Neural cell (in vitro differentiated cells): Measurements from ENCODE around the gene XRN1. TPM values are rescaled to one million over a fixed set of nuclear protein-coding genes. Genes with fewer than 3 reads are reported as not detected.

Source experiments
- H2AFZ ChIP-seq: fragments of 200-600, 300-800 bp; sonication (generic), shearing (Covaris generic); 2 replicates; pipeline ENCODE4 v1.6.0; 2014; ENCODE audit warnings: low read depth, mild to moderate bottlenecking, antibody characterized with exemption, low read length, moderate library complexity
- H3F3A ChIP-seq: fragments of 200-600 bp; shearing (Covaris generic); 2 replicates; pipeline ENCODE4 v1.6.1; 2016; ENCODE audit warnings: mild to moderate bottlenecking, moderate library complexity, mixed read lengths, antibody characterized with exemption, low read length; ENCODE audit not compliant: insufficient read depth, poor library complexity, severe bottlenecking
- H3K27ac ChIP-seq: fragments of 200-600, 300-800 bp; sonication (generic), shearing (Covaris generic); 2 replicates; pipeline ENCODE4 v1.5.1; 2014; ENCODE audit warnings: mild to moderate bottlenecking, low read length, moderate library complexity
- H3K27me3 ChIP-seq: fragments of 300-800, 200-600 bp; sonication (generic), shearing (Covaris generic); 2 replicates; pipeline ENCODE4 v1.6.0; 2014; ENCODE audit warnings: mild to moderate bottlenecking, low read depth, low read length, moderate library complexity; ENCODE audit not compliant: insufficient read depth
- H3K36me3 ChIP-seq: fragments of 300-800, 200-600 bp; sonication (generic), shearing (Covaris generic); 2 replicates; pipeline ENCODE4 v1.5.1; 2014; ENCODE audit warnings: mild to moderate bottlenecking, antibody characterized with exemption, low read length, moderate library complexity; ENCODE audit not compliant: insufficient read depth
- H3K4me2 ChIP-seq: fragments of 300-800, 200-600 bp; sonication (generic), shearing (Covaris generic); 2 replicates; pipeline ENCODE4 v1.6.0; 2014; ENCODE audit warnings: mild to moderate bottlenecking, low read length
- H3K4me3 ChIP-seq: fragments of 300-800, 200-600 bp; sonication (generic), shearing (Covaris generic); 2 replicates; pipeline ENCODE4 v1.5.1; 2014; ENCODE audit warnings: mild to moderate bottlenecking, low read length, moderate library complexity
- H3K79me2 ChIP-seq: fragments of 200-600 bp; shearing (Covaris generic); replicated peaks from 2 replicates; pipeline ENCODE4 v1.6.0; 2014; ENCODE audit warnings: mild to moderate bottlenecking, low read length, moderate library complexity; ENCODE audit not compliant: insufficient read depth
- H3K9ac ChIP-seq: fragments of 300-800, 200-600 bp; sonication (generic), shearing (Covaris generic); 2 replicates; pipeline ENCODE4 v1.6.1; 2016; ENCODE audit warnings: mild to moderate bottlenecking, low read length, mixed read lengths
- H3K9me2 ChIP-seq: fragments of 200-600 bp; shearing (Covaris generic); 2 replicates; pipeline ENCODE4 v1.6.1; 2016; ENCODE audit warnings: mild to moderate bottlenecking, low read length, mixed read lengths; ENCODE audit not compliant: insufficient read depth
- H3K9me3 ChIP-seq: fragments of 200-600, 300-800 bp; sonication (generic), shearing (Covaris generic); 2 replicates; pipeline ENCODE4 v1.6.1; 2016; ENCODE audit warnings: mild to moderate bottlenecking, mixed run types, low read length, moderate library complexity, mixed read lengths
- H4K20me1 ChIP-seq: fragments of 200-600 bp; shearing (Covaris generic); 2 replicates; pipeline ENCODE4 v1.6.1; 2016; ENCODE audit warnings: mild to moderate bottlenecking, mixed run types; ENCODE audit not compliant: insufficient read depth
- CTCF ChIP-seq: fragments of 450-650 bp; IDR thresholded peaks from 2 replicates; pipeline ENCODE4 v1.5.1; 2014; ENCODE audit warnings: antibody characterized with exemption, mild to moderate bottlenecking, moderate library complexity; ENCODE audit not compliant: poor library complexity, severe bottlenecking
- EP300 ChIP-seq: fragments of 450-650 bp; conservative IDR thresholded peaks from 2 replicates; pipeline ENCODE4 v1.6.1; 2014; ENCODE audit warnings: antibody characterized with exemption, mild to moderate bottlenecking, moderate library complexity; ENCODE audit not compliant: poor library complexity, severe bottlenecking
- EZH2 ChIP-seq: fragments of 200-600, 300-800 bp; shearing (Covaris generic), sonication (generic); IDR thresholded peaks from 2 replicates; pipeline ENCODE4 v1.6.1; 2014; ENCODE audit warnings: antibody characterized with exemption, low read length, borderline replicate concordance, mild to moderate bottlenecking; ENCODE audit not compliant: insufficient read depth, poor library complexity, severe bottlenecking
- MXI1 ChIP-seq: fragments of 450-650 bp; conservative IDR thresholded peaks from 2 replicates; pipeline ENCODE4 v1.6.1; 2014; ENCODE audit warnings: antibody characterized with exemption, mild to moderate bottlenecking; ENCODE audit not compliant: poor library complexity, severe bottlenecking
- POLR2AphosphoS5 ChIP-seq: IDR thresholded peaks from 2 replicates; pipeline ENCODE4 v1.6.1; 2012
- RAD21 ChIP-seq: fragments of 450-650 bp; conservative IDR thresholded peaks from 2 replicates; pipeline ENCODE4 v1.6.1; 2014; ENCODE audit warnings: antibody characterized with exemption, mild to moderate bottlenecking, moderate library complexity
- SMC3 ChIP-seq: fragments of 450-650 bp; conservative IDR thresholded peaks from 2 replicates; pipeline ENCODE4 v1.6.1; 2014; ENCODE audit warnings: antibody characterized with exemption, mild to moderate bottlenecking, moderate library complexity; ENCODE audit not compliant: poor library complexity
- TAF1 ChIP-seq: IDR thresholded peaks from 2 replicates; pipeline ENCODE4 v1.6.1; 2012; ENCODE audit warnings: low read depth
- polyA plus RNA-seq: library from polyadenylated mRNA; depleted of rRNA; stranded (reverse); fragments of >200 nt; gene quantifications from 2 replicates; pipeline ENCODE4 v1.2.3, GENCODE V29; 2014
- TF ChIP-seq, protein P1 (sequence below): IDR thresholded peaks from 2 replicates; pipeline ENCODE4 v1.6.1; 2012; ENCODE audit warnings: borderline replicate concordance

The XRN1 gene
- polyA plus RNA-seq, 1 donor from 2014 or later = 21.1 TPM

DNA sequence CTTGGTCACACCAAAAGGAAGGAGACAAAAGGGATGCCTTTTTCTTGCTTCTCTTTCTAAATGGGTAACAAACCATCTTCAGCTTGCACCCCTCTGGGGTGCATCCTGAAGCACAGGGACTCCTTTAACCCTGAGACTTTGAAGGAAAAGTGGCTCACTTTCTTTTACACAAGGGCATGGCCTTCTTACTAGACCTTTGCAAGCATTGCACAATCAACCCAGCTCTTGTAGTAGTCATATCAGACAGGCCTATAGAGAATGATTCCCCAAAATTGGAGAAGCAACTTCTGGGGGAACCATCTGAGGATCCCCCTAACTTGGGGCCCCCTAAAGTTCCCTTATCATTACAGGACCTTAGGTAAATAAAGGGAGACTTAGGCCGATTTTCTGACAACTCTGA lies 166.4 kb downstream of the XRN1 start:
- Histone ChIP-seq H3K36me3 (no peaks in the 10 kb centered on the region), H2AFZ (no peak overlapping the region), H3F3A (no peaks in the 10 kb centered on the region), H3K4me2 (no peak overlapping the region), H3K27me3 (no peaks in the 10 kb centered on the region), H3K4me3 (no peak overlapping the region), H3K9ac (no peak overlapping the region), H3K9me3 (no peaks in the 10 kb centered on the region), H3K79me2 (no peaks in the 10 kb centered on the region), H4K20me1 (no peaks in the 10 kb centered on the region), H3K27ac (no peak overlapping the region), H3K9me2 (no peaks in the 10 kb centered on the region)
- TF ChIP-seq CTCF = no peak
- no peak for TF ChIP-seq MXI1
- TF ChIP-seq POLR2AphosphoS5 = no peak
- TF ChIP-seq TAF1 = no peak
- TF ChIP-seq RAD21 = no peak
- no peak for TF ChIP-seq EZH2
- TF ChIP-seq SMC3 = no peak
- TF ChIP-seq, protein P1, sequence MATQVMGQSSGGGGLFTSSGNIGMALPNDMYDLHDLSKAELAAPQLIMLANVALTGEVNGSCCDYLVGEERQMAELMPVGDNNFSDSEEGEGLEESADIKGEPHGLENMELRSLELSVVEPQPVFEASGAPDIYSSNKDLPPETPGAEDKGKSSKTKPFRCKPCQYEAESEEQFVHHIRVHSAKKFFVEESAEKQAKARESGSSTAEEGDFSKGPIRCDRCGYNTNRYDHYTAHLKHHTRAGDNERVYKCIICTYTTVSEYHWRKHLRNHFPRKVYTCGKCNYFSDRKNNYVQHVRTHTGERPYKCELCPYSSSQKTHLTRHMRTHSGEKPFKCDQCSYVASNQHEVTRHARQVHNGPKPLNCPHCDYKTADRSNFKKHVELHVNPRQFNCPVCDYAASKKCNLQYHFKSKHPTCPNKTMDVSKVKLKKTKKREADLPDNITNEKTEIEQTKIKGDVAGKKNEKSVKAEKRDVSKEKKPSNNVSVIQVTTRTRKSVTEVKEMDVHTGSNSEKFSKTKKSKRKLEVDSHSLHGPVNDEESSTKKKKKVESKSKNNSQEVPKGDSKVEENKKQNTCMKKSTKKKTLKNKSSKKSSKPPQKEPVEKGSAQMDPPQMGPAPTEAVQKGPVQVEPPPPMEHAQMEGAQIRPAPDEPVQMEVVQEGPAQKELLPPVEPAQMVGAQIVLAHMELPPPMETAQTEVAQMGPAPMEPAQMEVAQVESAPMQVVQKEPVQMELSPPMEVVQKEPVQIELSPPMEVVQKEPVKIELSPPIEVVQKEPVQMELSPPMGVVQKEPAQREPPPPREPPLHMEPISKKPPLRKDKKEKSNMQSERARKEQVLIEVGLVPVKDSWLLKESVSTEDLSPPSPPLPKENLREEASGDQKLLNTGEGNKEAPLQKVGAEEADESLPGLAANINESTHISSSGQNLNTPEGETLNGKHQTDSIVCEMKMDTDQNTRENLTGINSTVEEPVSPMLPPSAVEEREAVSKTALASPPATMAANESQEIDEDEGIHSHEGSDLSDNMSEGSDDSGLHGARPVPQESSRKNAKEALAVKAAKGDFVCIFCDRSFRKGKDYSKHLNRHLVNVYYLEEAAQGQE = no peak
- no peak for TF ChIP-seq EP300

- Histone ChIP-seq H2AFZ (no peak overlapping the region), H3K27me3 (no peaks in the 10 kb centered on the region), H3K79me2 (no peaks in the 10 kb centered on the region), H3K4me2 (no peak overlapping the region), H4K20me1 (no peaks in the 10 kb centered on the region), H3F3A (no peaks in the 10 kb centered on the region), H3K9ac (no peak overlapping the region), H3K9me3 (no peaks in the 10 kb centered on the region), H3K4me3 (no peak overlapping the region), H3K36me3 (no peaks in the 10 kb centered on the region), H3K27ac (no peak overlapping the region), H3K9me2 (no peaks in the 10 kb centered on the region)
- TF ChIP-seq EZH2 (no peak), POLR2AphosphoS5 (no peak), MXI1 (peak; percentile 81), SMC3 (peak; percentile 74), EP300 (no peak), RAD21 (peak; percentile 76), CTCF (peak; percentile 74), TAF1 (no peak)
- TF ChIP-seq, protein P1 = no peak
Observed at GRCh38 chr3:142279965-142280590, 167.8 kb downstream of the XRN1 start.
